Femur (tissue), 1 donor: Measurements from ENCODE around the gene PRR11.
A peak's percentile ranks its signal among the peaks of the same experiment; 100 is the strongest.
"Not testable (repeated sequence)": the region's sequence is repeated elsewhere in the genome, so short reads cannot be mapped to it uniquely, and the experiment has no call there.

Experiments used
- DNase-seq: peaks from one replicate; pipeline ENCODE4 v3.0.0-alpha.2; 2017

The PRR11 gene

DNA sequence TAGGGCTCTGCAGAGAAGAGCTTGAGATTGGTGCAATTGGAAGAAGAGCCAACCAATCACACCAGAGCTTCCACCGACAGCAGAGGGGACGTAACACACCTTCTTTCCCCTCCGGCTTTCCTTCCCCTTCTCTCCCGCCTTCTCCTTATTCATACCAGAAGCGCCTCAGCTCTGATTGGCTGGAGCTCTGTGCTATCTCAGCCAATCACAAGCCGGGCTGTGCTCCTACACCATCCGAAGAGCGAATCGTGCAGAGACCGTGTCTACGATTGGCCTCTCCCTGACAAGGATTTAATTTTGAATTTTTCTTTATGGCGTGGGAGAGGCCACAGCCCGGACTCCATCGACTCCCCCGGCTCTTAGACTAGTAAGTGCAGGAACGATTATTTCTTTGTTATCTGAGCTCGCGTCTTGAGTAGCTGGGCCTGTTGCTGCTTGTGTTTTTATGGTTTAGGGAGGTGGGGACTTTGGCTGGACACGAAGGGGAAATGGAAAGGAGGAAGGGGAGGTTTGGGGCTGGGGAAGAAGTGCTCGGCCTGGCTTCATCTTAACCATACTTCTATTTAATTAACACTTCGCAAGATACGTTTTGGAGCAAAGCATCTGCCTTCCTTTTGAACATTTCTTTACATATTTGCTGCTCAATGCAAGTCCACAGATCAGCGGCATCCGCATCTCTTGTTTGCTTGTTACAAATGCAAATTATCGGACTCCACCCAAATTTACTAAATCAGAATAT, at the start of gene PRR11:
Gene PRR11 (plus strand): TSS at position 308 of the 739 bp plus-strand sequence. CDS start 14,007 bp downstream, outside the sequence.
- peak; percentile 99 for DNase-seq

- DNase-seq = peak; percentile 75
Measured at GRCh38 chr17:59105852-59106462, 49.6 kb upstream of the PRR11 start.

DNA sequence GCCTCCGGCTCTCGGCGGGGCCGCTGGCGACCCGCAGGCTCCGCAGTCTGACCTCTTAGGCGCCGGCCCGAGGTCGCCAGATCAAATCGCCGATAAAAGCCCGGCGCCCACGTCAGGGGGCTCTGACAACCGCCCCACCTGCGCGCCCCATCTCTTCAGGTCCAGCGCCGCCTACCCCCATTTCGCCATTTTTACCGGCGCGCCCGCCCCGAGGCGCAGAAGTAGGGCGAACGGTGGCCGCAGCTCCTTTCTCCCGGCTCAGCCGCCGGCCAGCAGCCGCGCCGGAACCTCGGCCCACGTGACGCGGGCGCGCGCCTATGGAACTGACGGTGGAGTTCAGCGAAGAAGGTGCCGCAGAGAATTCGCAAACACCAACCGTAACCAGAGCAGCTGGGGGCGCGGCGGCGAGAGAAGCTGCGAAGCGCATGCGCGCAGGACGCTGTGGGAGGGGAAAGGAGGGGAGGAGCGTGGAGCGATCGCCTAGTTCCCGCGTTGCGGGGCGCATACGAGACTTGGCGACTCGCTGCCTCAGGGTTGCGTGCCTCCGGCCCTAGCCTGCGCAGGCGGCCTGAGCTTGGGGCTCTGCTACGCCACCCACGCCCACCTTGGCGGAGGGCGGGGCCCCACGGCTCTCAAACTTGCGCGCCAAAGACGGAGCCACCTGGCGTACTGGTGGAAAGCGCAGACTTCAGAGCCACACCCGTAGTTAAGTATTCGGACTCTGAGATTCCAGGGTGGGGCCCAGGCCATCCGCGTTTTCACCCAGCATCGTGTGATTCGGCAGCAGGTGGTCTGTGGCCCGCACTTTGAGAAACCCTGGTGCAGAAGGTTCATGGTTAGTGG, 48.9 kb upstream of the PRR11 start, which contains the start of gene TRIM37:
Gene TRIM37 (minus strand): TSS at position 418 of the 843 bp plus-strand sequence. CDS start 419 bp downstream, outside the sequence.
- DNase-seq = peak; percentile 99

DNA sequence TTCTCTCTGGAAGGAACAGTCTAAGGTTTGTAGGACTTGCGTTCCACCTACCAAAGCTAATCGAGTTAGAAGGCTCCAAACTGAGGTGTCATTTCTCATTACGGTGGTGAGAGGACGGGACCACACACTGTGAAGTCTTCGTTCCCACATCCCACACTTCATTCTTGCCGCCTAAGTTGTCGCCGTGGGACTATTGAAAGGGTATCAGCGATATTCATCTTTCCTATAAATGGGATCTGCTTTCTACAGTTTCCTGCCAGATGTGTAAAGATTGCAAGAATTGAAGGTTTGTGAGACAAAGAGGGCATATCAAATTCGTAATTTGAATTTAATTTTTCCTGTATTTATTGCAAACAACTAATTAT, 48.3 kb upstream of the PRR11 start:
- DNase-seq = no peak

DNA sequence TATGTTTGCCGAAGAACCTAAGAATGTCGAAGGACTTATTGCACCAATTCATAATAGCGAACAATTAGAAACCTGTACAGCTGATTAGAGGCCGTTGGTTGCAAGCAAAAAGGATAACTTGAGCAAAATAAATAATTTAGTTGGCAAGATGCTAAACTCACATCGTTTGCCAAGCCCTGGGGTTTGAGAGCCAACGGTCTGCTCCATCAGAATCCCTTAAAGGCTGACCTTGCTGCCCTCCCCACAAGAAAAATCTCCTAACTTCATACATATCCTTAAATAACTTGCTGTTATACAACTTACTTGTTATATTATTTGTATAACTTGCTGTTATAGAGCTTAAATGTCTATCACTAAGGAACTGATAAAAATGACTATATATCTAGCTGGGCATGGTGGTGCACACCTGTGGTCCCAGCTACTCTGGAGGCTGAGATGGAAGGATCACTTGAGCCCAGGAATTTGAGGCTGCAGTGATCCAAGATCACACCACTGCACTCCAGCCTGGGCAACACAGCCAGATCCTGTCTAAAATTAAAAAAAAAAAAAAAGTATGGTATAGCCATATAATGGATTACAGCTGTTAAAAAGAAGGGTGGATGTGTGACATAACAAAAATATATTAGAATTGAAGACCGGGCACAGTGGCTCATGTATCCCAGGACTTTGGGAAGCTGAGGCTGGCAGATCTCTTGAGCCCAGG, 47.0 kb upstream of the PRR11 start:
- DNase-seq = no peak

DNA sequence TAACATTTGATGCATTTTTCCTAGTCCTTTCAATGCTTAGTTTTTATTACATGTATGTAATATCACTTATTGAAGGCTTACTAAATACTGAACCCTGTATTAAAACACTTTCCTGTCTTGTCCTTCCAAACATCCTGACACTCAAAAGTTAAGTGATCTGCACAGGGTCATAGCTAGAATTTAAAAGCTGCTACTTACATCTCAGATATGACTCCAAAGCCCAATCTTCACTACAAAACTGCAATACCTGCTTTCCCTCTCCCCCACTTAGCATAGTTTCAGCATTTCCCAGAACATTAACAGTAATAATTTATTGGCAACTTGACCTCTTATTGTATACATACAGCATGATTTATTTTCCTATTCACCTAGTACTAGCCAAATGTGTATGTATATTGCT, 44.6 kb upstream of the PRR11 start:
- no peak for DNase-seq

DNA sequence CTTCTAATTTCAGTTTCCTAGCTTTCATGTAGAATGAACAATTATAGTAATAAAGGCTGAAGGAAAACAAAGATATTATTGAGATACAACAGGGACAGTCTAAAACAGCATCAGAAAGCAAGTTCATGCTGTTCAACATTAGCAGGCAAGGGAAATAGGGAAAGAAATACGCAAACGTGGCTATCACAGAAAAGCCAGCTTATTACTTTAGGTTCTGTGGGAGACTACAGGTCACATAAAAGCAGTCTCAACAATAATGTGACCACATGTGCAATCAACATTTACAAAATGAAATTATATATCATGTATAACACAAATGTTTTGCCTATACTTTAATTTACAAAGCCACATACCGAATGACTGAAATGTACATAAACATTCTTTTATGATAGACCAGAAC, 44.0 kb upstream of the PRR11 start:
- DNase-seq = no peak

DNA sequence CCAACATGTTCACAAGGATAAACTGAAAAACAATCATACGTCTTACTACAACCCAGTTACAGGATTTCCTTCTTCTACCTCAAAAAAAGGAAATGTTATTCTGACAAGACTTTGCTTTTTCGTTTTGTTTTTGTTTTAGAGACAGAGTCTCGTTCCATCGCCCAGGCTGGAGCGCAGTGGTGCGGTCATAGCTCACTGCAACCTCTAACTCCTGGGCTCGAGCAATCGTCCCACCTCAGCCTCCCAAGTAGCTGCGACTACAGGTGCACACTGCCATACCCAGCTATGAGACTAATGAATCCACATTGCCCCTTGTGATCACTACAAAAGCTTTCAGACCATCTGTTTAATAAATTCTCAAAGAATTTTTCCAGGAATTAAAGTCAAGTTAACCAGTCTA, 40.1 kb upstream of the PRR11 start:
- no peak for DNase-seq

GRCh38 chr17:59121901-59122480, 33.6 kb upstream of the PRR11 start:
- DNase-seq = no peak

DNA sequence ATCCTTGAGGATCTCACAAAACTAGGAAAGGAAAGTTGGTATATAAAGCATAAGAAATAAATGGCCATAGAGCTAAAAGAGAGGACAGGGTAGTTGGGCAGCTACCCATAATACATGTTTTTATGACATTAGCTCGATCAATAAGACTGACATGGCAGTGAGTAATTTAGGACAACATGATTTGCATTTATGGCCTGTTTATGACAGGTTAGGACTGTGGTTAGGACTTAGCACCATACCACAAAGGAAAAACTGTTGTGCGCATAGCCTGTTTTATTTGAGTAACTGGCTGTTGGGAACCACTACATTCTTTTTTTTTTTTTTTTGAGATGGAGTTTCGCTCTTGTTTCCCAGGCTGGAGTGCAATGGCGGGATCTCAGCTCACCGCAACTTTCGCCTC, 30.9 kb upstream of the PRR11 start:
- no peak for DNase-seq

DNA sequence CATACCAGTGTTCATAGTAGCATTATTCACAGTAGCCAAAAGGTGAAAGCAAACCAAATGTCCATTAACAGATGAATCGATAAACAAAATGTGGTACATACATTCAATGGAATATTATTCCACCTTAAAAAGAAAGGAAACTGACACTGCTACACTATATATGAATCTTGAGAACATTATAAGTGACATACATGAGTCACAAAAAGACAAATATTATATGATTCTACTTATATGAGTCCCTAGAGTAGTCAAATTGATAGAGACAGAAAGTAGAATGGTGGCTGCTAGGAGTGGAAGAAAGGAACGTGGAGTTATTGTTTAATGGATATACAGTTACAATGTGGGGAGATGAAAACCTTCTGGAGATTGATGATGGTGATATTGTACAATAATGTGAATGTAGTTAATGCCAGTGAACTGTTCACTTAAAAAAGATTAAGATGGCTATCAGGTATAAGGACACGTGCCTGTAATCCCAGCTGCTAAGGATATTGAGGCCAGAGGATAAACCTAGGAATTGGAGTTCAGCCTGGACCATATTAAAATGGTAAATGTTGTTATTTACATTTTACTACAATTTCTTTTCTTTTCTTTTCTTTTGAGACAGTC, 28.6 kb upstream of the PRR11 start:
- DNase-seq = no peak

DNA sequence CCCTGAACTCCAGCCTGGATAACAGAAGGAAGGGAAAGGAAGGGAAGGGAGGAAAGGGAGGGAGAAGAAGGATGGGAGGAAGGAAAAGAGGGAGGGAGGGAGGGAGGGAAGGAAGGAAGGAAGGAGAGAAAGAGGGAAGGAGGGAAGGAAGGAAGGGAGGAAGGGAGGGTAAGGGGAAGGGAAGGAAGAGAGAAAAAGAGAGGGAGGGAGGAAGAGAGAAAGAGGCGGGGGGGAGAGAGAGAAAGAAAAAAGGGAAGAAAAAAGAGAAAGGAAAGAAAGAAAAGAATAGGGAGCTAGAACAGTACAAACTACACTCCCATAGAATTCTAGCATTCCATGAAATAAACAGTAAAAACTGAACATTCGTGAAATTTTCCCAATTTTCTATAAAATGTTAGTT, 25.7 kb upstream of the PRR11 start:
- DNase-seq = no peak

DNA sequence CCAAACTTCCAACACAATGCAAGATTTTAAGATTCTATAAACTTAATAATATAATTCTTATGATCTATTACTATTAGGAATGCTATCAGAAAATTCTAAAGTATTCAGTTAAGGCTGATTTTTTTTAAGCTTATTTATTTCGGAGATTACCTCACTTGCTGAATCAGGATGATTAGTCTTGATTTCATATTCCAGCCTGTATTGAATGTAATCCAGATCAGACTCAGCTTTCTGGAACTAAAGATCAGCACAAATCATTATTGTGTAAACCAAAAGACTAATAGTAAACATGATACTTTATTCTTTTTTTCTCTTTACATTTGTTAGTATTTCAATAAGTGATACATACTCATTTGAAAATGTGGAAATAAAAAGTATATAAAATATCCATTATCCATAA, 24.4 kb upstream of the PRR11 start:
- DNase-seq = no peak

DNA sequence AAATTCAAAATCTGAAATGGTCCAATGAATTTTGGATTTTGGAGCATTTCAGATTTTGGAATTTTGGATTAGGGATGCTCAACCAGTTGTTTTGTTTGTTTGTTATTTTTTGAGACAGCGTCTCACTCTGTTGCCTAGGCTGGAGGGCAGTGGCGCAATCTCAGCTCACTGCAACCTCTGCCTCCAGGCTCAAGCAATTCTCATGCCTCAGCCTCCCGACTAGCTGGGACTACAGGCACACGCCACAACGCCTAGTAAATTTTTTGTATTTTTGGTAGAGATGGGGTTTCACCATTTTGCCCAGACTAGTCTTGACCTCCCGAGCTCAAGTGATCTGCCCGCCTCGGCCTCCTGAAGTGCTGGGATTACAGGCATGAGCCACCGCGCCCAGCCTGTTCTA, 17.2 kb upstream of the PRR11 start:
- not testable (repeated sequence) for DNase-seq

DNA sequence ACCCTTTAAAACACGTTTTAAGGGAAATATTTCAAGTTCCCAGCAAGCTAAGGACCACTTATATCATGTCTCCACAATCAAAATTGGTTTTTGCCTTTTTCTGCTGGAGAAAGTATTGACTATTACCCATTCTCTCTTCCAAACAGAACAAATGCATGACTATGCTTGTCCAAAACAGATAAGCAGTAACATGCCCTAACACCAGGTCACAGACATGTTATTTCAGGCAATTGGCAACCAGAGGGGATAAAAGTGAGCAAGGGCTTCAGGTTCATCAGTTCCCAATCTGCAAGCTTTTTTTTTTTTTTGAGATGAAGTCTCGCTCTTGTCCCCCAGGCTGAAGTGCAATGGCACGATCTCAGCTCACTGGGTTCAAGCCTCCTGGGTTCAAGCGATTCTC, 15.6 kb upstream of the PRR11 start:
- no peak for DNase-seq

DNA sequence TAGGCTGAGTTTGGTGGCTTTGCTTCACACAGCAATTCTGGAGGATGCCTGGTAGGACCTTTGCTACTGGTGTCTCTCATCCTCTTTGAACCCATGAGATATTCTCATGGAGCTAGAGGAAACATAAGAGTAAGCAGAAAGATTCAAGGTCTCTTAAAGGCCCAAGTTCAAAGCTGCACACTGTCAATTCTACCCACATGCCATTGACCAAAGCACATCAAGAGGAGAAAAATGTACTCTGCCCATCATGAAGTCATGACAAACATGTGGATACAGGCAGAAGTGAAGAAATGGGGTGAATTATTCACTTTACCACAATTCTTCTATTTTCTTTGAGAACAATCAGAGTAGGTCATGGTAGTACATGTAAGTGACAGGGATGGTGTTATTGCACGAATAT, 13.7 kb upstream of the PRR11 start:
- DNase-seq = no peak

GRCh38 chr17:59145571-59146096, 9.9 kb upstream of the PRR11 start:
- DNase-seq = no peak

DNA sequence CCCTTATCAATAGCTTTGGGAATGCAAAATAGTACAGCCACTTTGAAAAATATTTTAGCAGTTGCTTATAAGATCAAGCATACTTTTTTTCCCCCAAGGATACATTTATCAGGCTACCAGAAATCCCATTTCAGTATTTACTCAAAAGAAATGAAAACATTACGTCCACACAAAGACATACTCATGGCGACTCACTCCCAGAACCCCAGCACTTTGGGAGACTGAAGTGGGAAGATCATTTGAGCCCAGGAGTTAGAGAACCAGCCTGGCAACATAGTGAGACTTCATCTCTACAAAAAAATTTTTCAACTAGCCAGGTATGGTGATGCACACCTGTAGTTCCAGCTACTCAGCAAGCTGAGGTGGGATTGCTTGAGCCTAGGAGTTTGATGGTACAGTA, 6.5 kb upstream of the PRR11 start:
- DNase-seq = no peak

GRCh38 chr17:59149841-59150511, 5.6 kb upstream of the PRR11 start:
- no peak for DNase-seq

GRCh38 chr17:59151006-59151405, 4.5 kb upstream of the PRR11 start:
- DNase-seq = no peak

DNA sequence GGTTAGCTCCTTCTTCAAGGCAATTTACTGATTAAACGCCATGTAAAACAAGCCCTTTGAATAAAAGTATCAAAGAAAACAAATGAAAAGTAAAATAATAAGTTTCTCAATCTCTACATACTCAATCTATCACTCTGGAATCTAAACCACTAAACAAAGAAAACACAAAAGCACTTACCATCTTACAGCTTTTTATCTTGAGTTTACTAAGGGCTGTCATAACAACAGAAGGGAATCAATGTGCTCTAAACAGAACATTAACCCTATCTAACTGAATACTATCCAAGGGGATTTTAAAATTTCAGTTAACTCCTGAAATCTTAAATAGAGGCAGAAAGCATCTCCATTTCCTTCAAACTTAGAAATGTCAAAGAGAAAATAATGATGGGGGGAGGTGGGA, 4.0 kb upstream of the PRR11 start:
- DNase-seq = no peak
